K562 (cell line): ENCODE measurements around the gene FBXO10.

Experiments used
- DNMT1 ChIP-seq: fragments of 450-650 bp; IDR thresholded peaks from 2 replicates; pipeline ENCODE4 v1.6.1; 2016; ENCODE audit warnings: antibody characterized with exemption, mild to moderate bottlenecking
- ELF1 ChIP-seq: fragments of 200-800 bp; sonication (Bioruptor generic); IDR thresholded peaks from 2 replicates; pipeline ENCODE4 v1.6.1; 2016; ENCODE audit warnings: missing genetic modification characterization, missing compliant biosample characterization
- ELF4 ChIP-seq: fragments of 450-650 bp; formaldehyde crosslinking; IDR thresholded peaks from 2 replicates; pipeline ENCODE4 v1.4.0; 2022; ENCODE audit warnings: missing genetic modification characterization
- NCOA4 ChIP-seq: fragments of 450-650 bp; IDR thresholded peaks from 2 replicates; pipeline ENCODE4 v1.6.1; 2018; ENCODE audit warnings: mild to moderate bottlenecking; ENCODE audit not compliant: partially characterized antibody
- NR3C1 ChIP-seq: sonication (generic); formaldehyde crosslinking; IDR thresholded peaks from 2 replicates; pipeline ENCODE4 v1.8.1; 2022; ENCODE audit warnings: missing genetic modification reagents
- TF ChIP-seq, protein P1 (sequence below): fragments of 250-450 bp; sonication (Bioruptor Pico); IDR thresholded peaks from 2 replicates; pipeline ENCODE4 v1.5.0; 2021; ENCODE audit warnings: mild to moderate bottlenecking, borderline replicate concordance

DNA sequence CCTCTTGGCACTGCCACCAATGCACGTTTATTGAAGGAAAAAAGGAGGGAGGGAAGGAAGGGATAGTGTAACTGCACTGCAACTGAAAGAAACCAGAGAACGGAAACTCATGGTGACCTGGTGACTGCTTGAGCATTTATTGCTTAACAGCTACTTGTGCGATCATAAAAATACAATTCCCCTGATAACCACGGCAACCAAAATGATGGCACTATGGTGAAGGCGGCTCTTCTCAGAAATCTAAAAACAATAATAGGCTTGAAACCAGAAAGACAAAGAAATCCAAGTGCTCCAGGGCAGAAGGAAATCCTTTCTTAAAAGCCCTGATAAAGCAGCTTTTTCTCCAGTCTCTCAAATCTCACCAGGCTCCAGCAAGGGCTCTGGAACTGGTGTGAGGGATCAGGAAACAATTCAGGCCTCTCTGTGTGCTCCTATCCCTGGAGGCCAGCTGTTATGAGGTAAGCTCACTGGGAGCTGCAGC is 1.9 kb downstream of the FBXO10 start:
- no peak for TF ChIP-seq DNMT1
- TF ChIP-seq, protein P1, sequence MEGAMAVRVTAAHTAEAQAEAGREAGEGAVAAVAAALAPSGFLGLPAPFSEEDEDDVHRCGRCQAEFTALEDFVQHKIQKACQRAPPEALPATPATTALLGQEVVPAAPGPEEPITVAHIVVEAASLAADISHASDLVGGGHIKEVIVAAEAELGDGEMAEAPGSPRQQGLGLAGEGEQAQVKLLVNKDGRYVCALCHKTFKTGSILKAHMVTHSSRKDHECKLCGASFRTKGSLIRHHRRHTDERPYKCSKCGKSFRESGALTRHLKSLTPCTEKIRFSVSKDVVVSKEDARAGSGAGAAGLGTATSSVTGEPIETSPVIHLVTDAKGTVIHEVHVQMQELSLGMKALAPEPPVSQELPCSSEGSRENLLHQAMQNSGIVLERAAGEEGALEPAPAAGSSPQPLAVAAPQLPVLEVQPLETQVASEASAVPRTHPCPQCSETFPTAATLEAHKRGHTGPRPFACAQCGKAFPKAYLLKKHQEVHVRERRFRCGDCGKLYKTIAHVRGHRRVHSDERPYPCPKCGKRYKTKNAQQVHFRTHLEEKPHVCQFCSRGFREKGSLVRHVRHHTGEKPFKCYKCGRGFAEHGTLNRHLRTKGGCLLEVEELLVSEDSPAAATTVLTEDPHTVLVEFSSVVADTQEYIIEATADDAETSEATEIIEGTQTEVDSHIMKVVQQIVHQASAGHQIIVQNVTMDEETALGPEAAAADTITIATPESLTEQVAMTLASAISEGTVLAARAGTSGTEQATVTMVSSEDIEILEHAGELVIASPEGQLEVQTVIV (CRISPR knock-in tag) = no peak
- no peak for TF ChIP-seq ELF4
- TF ChIP-seq NCOA4 = no peak
- no peak for TF ChIP-seq NR3C1 (CRISPR knock-in tag)
- no peak for TF ChIP-seq ELF1
